MM.1S (cell line): ENCODE measurements around the gene CPB1.
"Not testable (repeated sequence)": the region's sequence is repeated elsewhere in the genome, so short reads cannot be mapped to it uniquely, and the experiment has no call there.

Experiments used
- DNase-seq: peaks from one replicate; pipeline ENCODE4 v3.0.0-alpha.2; 2015
- H2AFZ ChIP-seq: fragments of 300-600 bp; sonication (generic); 2 replicates; pipeline ENCODE4 v1.6.0; 2016; ENCODE audit warnings: antibody characterized with exemption, low read length
- H3F3A ChIP-seq: fragments of 300-600 bp; sonication (generic); 2 replicates; pipeline ENCODE4 v1.6.1; 2016; ENCODE audit warnings: mild to moderate bottlenecking, antibody characterized with exemption, low read length, moderate library complexity, mixed read lengths; ENCODE audit not compliant: insufficient read depth
- H3K27ac ChIP-seq: fragments of 300-600 bp; sonication (generic); 2 replicates; pipeline ENCODE4 v1.5.1; 2016; ENCODE audit warnings: mild to moderate bottlenecking, low read length
- H3K27me3 ChIP-seq: fragments of 300-600 bp; sonication (generic); replicated peaks from 2 replicates; pipeline ENCODE4 v1.6.0; 2016; ENCODE audit warnings: low read length; ENCODE audit not compliant: insufficient read depth
- H3K36me3 ChIP-seq: fragments of 300-600 bp; sonication (generic); replicated peaks from 2 replicates; pipeline ENCODE4 v1.6.1; 2016; ENCODE audit warnings: mild to moderate bottlenecking, low read length, mixed read lengths; ENCODE audit not compliant: insufficient read depth
- H3K4me1 ChIP-seq: fragments of 300-600 bp; sonication (generic); 2 replicates; pipeline ENCODE4 v1.6.1; 2016; ENCODE audit warnings: low read length, mixed read lengths
- H3K4me2 ChIP-seq: fragments of 300-600 bp; sonication (generic); 2 replicates; pipeline ENCODE4 v1.6.0; 2016; ENCODE audit warnings: low read depth, low read length
- H3K4me3 ChIP-seq: fragments of 300-600 bp; sonication (generic); 2 replicates; pipeline ENCODE4 v1.5.1; 2016; ENCODE audit warnings: low read length, mixed read lengths
- H3K79me2 ChIP-seq: fragments of 300-600 bp; sonication (generic); 2 replicates; pipeline ENCODE4 v1.6.1; 2016; ENCODE audit warnings: mixed run types, low read length, mixed read lengths
- H3K9ac ChIP-seq: fragments of 300-600 bp; sonication (generic); 2 replicates; pipeline ENCODE4 v1.6.1; 2016; ENCODE audit warnings: low read length, mixed read lengths
- H3K9me2 ChIP-seq: fragments of 300-600 bp; sonication (generic); replicated peaks from 2 replicates; pipeline ENCODE4 v1.6.1; 2016; ENCODE audit warnings: mild to moderate bottlenecking, low read length, mixed read lengths; ENCODE audit not compliant: insufficient read depth
- H3K9me3 ChIP-seq: fragments of 300-600 bp; sonication (generic); replicated peaks from 2 replicates; pipeline ENCODE4 v1.6.1; 2016; ENCODE audit warnings: mild to moderate bottlenecking, low read length, mixed read lengths; ENCODE audit not compliant: insufficient read depth
- H4K20me1 ChIP-seq: fragments of 300-600 bp; sonication (generic); 2 replicates; pipeline ENCODE4 v1.6.1; 2016; ENCODE audit warnings: mild to moderate bottlenecking, low read length, moderate library complexity, mixed read lengths; ENCODE audit not compliant: insufficient read depth
- EZH2 ChIP-seq: fragments of 300-600 bp; sonication (generic); optimal IDR thresholded peaks from 2 replicates; pipeline ENCODE3; 2017; ENCODE audit warnings: low read depth, mild to moderate bottlenecking, antibody characterized with exemption, low read length, mixed read lengths
- EZH2phosphoT487 ChIP-seq: fragments of 300-600 bp; sonication (generic); IDR thresholded peaks from 2 replicates; pipeline ENCODE4 v1.6.1; 2018; ENCODE audit warnings: antibody characterized with exemption, low read length
- TF ChIP-seq, protein P1 (sequence below): fragments of 300-600 bp; sonication (generic); IDR thresholded peaks from 2 replicates; pipeline ENCODE4 v1.5.1; 2016; ENCODE audit warnings: antibody characterized with exemption, low read length, mixed read lengths

Gene CPB1

DNA sequence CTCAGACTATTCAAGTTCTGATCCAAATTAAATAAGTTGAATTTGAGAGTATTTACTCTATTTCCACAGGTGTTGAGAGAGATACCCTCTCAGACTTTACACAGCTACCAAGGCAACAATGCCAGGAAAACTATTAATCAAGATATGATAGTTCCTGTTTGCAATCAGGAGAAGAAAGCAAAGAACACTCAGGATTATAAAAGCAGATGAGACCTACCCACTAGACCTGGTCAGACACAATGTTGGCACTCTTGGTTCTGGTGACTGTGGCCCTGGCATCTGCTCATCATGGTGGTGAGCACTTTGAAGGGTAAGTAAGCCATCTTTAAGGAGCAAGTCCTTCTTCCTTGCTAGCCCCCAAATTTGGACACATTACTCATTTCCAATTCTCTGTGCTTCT lies at the start of gene CPB1:
CPB1 (plus strand) TSS at position 227 of the 400 bp plus-strand sequence; CDS start at position 240, 13 bp downstream.
- Histone ChIP-seq H3K9me3 (no peaks in the 10 kb centered on the region), H3K4me2 (no peak within 1 kb of the TSS), H3K4me3 (no peak within 1 kb of the TSS), H3K9ac (no peak within 1 kb of the TSS), H3F3A (no peaks in the 10 kb centered on the region), H2AFZ (no peak within 1 kb of the TSS), H4K20me1 (no peaks in the 10 kb centered on the region), H3K79me2 (no peaks in the 10 kb centered on the region), H3K27ac (no peak within 1 kb of the TSS), H3K36me3 (no peaks in the 10 kb centered on the region), H3K9me2 (no peaks in the 10 kb centered on the region), H3K4me1 (no peaks in the 10 kb centered on the region), H3K27me3 (no peaks in the 10 kb centered on the region)
- TF ChIP-seq, protein P1, sequence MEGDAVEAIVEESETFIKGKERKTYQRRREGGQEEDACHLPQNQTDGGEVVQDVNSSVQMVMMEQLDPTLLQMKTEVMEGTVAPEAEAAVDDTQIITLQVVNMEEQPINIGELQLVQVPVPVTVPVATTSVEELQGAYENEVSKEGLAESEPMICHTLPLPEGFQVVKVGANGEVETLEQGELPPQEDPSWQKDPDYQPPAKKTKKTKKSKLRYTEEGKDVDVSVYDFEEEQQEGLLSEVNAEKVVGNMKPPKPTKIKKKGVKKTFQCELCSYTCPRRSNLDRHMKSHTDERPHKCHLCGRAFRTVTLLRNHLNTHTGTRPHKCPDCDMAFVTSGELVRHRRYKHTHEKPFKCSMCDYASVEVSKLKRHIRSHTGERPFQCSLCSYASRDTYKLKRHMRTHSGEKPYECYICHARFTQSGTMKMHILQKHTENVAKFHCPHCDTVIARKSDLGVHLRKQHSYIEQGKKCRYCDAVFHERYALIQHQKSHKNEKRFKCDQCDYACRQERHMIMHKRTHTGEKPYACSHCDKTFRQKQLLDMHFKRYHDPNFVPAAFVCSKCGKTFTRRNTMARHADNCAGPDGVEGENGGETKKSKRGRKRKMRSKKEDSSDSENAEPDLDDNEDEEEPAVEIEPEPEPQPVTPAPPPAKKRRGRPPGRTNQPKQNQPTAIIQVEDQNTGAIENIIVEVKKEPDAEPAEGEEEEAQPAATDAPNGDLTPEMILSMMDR = no peak
- DNase-seq = no peak

DNA sequence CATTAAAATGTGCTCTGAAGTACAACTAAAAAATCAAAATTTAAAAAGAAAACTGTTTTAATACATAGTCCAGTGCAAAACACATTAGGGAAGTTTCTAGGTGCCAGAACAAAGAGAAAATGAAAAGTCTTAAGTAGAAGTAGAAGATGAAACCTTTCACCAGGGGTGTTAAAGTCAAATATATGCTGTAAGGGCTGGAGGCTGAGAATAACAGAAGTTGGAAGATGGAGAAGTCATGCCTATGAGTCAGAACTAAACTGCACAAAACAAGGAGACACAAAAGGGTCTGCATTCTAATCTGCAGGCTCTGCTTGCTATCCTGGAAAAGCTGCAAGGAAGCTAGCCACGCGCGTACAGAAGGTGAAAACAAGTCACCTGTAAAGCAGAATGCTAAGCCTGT lies 48.7 kb upstream of the CPB1 start:
- Histone ChIP-seq H3K27ac (no peak overlapping the region), H3K27me3 (no peaks in the 10 kb centered on the region), H3K36me3 (no peaks in the 10 kb centered on the region), H2AFZ (no peak overlapping the region), H3K4me1 (no peaks in the 10 kb centered on the region), H3K9ac (no peak overlapping the region), H3K9me2 (no peaks in the 10 kb centered on the region), H3K9me3 (no peaks in the 10 kb centered on the region), H3K4me2 (no peak overlapping the region), H3F3A (no peaks in the 10 kb centered on the region), H4K20me1 (no peaks in the 10 kb centered on the region), H3K4me3 (no peak overlapping the region), H3K79me2 (no peaks in the 10 kb centered on the region)
- TF ChIP-seq, protein P1 = no peak
- TF ChIP-seq EZH2phosphoT487 (no peak), EZH2 (no peak)
- DNase-seq = no peak

DNA sequence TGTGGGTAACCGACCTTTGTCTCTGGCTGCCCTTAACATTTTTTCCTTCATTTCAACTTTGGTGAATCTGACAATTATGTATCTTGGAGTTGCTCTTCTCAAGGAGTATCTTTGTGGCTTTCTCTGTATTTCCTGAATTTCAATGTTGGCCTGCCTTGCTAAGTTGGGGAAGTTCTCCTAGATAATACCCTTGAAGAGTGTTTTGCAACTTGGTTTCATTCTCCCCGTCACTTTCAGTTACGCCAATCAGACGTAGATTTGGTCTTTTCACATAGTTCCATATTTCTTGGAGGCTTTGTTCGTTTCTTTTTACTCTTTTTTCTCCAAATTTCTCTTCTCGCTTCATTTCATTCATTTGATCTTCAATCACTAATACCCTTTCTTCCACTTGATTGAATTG lies 42.6 kb upstream of the CPB1 start:
- not testable (repeated sequence) for H3K36me3 ChIP-seq, H3K4me1 ChIP-seq, H3K9me3 ChIP-seq, H3K4me3 ChIP-seq, H2AFZ ChIP-seq, DNase-seq, H3F3A ChIP-seq, H3K27me3 ChIP-seq, H4K20me1 ChIP-seq, H3K4me2 ChIP-seq, H3K79me2 ChIP-seq, H3K27ac ChIP-seq, H3K9ac ChIP-seq, H3K9me2 ChIP-seq

- H3K27ac ChIP-seq, H2AFZ ChIP-seq, H3K27me3 ChIP-seq, H3K9me3 ChIP-seq, H3K4me2 ChIP-seq, H3K79me2 ChIP-seq, H3K4me3 ChIP-seq, H3K9me2 ChIP-seq, H4K20me1 ChIP-seq, H3F3A ChIP-seq, H3K9ac ChIP-seq, H3K36me3 ChIP-seq, H3K4me1 ChIP-seq, DNase-seq: not testable (repeated sequence)
Measured at GRCh38 chr3:148786159-148786558, 41.5 kb upstream of the CPB1 start.
